Measurements from ENCODE around the gene PLEKHM3.

DNA sequence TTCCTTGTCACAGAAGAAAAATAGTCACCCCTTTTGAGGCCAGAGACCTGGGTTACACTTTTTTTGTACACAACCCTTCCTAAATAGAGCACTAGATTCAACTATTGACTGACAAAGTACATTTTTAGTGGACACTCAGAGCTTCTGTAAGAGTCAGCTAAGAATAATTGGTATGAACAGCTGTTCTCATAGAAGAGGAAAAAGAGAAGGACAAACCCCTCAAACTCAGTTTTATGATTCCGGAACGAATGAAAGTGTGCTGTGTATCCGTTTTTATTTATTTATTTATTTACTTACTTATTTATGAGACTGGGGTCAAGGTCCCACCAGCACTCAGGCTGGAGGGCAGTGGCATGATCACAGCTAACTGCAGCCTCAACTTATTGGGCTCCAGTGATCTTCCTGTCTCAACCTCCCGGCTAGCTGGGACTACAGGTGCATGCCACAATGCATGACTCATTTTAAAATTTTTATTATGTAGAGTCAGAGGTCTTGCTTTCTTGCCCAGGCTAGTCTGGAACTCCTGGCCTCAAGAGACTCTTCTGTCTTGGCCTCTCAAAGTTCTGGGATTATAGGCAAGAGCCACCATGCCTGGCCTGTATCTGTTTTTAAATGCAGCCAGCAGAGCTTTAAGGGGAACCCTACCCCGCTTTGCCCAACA, 219.6 kb downstream of the PLEKHM3 start:
- TF ChIP-seq POLR2A (IDR thresholded peaks at IDR 0.05) (no peak), POLR2AphosphoS5 (IDR thresholded peaks at IDR 0.05) (no peak)
- TF ChIP-seq, protein P1, sequence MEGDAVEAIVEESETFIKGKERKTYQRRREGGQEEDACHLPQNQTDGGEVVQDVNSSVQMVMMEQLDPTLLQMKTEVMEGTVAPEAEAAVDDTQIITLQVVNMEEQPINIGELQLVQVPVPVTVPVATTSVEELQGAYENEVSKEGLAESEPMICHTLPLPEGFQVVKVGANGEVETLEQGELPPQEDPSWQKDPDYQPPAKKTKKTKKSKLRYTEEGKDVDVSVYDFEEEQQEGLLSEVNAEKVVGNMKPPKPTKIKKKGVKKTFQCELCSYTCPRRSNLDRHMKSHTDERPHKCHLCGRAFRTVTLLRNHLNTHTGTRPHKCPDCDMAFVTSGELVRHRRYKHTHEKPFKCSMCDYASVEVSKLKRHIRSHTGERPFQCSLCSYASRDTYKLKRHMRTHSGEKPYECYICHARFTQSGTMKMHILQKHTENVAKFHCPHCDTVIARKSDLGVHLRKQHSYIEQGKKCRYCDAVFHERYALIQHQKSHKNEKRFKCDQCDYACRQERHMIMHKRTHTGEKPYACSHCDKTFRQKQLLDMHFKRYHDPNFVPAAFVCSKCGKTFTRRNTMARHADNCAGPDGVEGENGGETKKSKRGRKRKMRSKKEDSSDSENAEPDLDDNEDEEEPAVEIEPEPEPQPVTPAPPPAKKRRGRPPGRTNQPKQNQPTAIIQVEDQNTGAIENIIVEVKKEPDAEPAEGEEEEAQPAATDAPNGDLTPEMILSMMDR (IDR thresholded peaks at IDR 0.05) = no peak
